GM21367 (cell line): ENCODE results near the gene JUN.
A peak's percentile ranks its signal among the peaks of the same experiment; 100 is the strongest.
"Not testable (repeated sequence)": the region's sequence is repeated elsewhere in the genome, so short reads cannot be mapped to it uniquely, and the experiment has no call there.

Experiments
- ATAC-seq: cut with Tn5 transposase; IDR thresholded peaks from one replicate; pipeline ENCODE4 v1.9.1; 2021; ENCODE audit not compliant: unreplicated experiment

Gene JUN

DNA sequence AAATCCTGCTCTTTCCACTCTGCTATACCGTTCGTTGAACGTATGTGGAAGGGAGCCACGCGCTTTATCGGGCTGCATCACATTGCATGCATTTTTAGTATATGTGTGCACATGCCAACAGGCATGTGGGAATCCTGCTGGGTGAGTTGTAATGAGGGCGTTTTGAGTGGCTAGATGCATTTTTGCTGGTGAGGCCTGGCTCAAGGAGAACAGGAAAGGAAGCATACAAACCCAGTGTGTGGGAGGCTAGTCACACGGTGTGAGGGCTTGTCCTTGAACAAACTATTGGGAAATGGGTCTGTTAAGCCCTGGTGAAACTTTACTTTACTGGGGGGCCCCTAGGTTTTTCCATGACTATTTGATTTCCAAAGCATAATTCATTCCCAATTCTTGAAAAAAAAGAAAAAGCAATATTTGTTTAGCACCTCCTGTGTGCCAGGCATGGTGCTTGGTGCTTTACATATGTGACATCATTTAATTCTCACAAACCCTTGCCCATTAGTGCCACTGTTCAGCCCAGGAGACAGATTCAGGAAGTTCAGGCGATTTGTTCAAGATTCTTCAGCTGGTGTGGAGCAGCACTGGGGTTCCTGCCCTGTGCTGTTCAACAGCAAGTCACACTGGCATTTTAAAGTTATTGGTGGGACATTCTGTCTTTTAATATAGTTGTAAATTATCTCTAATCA lies 25.6 kb upstream of the JUN start:
- no peak for ATAC-seq

DNA sequence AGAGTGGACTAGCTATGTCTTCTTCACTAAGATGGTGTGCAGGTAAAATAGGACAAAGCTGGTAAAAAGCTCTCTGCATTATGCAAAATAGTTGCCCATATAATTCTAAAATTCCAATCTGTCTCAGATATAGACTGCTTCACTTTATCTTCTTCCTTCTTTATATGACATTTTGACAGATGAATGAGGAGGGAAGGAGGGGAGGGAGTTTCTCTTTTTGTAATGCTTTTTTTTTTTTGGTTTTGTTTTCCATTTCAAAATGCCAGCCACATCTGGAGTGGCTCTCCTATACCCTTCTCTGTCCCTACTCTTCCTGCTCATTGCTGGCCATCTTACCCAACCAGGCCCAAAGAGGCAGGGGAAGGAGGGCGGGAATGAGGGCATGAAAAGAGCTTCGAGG lies 24.2 kb upstream of the JUN start:
- no peak for ATAC-seq

DNA sequence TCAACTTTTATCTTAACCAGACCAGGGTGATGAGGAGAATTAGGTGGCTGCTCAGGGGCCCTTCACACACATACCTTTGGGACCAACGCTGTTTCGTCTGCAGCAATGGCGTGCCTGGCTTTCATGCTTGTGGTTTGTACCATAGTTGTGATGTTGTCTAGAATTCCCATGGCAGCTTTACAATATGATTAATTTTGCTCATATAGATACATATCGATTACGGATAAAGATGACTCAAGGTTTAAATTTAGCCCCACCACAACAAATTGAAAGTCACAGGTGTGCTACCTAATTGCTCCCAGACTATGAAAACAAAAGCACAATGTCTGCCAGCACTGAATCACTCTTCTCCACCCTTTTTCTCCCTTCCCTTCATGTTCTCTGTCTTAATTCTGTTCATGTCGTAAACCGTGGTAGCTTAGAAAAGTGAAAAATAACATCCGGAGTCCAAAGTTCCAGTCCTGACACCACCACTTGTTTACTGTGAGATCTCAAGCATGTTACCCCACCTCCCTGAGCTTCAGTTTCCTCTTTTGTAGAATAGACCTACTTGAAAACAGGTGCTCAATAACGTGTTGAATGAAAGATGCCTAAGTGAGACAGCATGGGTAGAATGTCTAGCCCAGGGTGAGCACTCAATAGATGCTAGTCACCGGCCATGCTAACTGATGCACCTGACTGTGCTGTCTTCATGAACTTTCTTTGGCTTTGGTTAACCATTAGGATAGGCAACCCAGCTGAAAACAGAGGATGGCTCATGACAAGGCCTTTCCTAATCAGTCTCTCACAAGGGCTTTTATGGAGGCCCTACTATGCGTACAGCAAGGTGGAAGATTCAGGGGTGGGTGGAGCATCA lies 22.1 kb upstream of the JUN start:
- ATAC-seq, result peak; percentile 65

DNA sequence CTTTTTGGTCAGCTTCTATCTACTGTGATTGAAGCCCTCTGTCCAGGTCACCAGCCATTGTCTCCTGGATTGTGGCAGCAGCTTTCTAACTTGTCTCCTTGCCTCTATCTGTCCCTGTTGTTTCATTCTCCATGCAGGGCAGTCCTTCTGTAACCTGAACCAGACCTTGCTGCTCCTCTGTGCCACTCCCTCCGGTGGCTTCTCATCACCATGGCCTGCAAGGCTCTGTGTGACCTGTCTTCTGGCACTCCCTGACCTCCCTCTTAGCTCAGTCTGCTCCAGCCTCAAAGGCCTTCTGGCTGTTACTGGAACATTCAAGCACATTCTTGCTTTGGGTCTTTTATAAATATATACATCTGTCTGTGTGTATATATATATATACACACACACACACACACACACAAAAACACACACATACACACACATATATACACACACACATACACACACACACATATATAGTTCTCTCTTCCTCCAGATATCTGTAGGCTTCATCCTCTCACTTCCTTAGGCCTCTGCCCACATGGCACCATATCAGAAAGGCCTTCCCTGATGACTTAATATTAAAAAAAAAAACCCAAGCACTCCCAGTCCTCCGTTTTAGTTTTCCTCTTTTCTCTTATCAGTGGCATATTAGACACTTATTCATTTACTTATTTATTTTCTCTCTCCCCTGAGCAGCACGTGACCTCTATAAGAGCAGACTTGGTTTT lies 21.2 kb upstream of the JUN start:
- no peak for ATAC-seq

DNA sequence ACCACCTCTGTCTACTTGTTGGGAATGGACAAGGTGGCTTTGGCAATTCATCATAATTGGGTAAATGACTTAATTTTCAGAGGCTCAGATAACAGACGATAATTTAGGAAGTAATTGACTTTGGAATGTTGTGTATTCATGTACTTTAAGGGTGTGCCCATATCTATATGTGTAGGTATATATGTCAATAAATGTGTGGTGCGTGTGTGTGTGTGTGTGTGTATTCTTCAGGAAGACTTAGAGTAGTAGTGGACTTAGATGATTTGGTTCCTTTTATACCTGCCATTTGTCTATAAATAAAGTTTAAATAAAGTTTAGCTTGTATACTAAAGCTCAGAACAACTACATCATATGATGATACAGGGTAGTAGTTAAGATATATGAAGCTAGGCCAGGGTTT lies 20.0 kb upstream of the JUN start:
- ATAC-seq, result no peak

DNA sequence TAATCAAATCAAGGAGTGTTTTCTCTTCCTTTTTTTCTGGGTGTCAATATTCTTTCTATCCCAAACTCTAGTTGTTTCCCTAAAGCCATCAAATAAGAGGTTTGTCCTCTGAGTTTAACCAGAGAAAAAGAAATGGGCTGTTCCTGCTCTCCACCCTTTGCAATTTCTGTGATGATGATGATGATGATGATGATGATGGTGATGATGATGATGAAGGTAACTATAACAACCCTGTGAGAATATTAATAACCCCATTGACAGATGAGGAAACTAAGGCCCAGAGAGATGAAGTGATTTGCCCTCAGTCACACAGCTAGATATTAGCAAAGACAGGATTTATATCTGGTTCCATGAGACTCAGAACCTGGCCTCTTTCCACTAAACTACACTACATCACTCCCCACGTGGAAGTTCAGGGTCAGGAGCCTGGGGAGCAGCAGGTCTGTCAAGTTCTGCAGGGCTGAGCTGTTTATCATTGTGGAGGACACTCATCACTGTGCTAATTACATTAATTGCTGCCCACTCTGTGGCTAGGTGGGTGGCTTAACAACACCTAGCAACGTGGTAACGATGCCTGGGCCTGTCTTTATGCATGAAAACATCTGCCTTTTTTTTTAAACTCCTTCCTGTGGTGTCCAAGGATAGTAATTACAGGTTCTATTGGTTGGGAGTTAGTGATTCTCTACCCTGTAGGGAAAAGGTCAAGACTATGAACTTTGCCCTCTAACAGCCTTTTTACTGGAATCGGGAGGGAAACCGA lies 19.0 kb upstream of the JUN start:
- no peak for ATAC-seq

DNA sequence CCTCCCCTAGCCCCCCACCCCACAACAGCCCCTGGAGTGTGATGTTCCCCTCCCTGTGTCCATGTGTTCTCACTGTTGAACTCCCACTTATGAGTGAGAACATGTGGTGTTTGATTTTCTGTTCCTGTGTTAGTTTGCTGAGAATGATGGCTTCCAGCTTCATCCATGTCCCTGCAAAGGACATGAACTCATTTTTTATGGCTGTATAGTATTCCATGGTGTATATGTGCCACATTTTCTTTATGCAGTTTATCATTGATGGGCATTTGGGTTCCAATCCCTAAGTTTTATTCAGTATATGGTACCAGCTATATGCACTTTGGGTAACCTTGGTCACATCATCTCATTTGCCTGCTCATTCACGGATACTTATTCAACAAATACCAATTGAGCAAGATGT lies 17.4 kb upstream of the JUN start:
- ATAC-seq, result not testable (repeated sequence)

DNA sequence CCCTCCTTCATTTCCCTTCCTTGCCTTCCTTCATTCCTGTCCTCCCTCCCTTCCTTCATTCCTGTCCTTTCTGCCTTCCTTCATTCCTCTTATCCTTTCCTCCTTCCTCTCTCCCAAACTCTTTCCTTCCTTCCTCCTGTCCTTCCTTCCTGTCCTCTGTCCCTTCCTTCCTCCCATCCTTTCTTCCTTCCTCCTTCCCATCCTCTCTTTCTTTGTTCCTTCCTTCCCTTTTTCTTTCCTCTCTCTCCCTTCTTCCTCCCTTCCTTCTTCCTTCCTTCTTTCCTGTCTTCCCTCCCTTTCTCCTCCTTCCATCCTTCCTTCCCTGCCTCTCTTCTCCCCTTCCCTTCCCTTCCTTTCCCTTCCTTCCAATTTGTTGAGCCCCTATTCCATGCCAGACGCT lies 15.8 kb upstream of the JUN start:
- no peak for ATAC-seq

DNA sequence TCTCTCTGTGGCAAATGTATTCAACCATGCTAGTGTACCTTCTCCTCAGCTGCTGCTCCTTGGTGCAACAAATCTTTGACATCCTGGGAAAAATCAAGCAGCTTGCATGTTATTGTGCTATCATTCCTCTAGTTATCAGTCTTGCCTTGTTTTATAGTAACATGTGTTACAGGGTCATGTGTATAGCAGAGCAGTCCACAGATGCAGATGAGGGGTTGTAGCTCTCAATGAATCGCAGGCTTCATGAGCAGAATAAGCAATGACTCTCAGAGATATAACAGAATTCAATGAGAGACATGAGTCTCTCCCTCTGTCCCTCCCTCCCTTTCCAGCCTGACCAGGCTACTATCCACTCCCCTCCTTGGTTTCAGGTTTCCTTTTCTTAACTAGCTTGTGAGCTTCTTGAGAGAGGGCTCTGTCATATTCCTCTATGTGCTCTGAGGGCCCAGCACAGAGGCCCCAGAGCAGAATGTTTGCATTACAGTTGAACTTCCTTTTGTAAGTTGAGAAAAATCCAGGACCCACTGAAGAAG lies 15.1 kb upstream of the JUN start:
- ATAC-seq, result no peak

DNA sequence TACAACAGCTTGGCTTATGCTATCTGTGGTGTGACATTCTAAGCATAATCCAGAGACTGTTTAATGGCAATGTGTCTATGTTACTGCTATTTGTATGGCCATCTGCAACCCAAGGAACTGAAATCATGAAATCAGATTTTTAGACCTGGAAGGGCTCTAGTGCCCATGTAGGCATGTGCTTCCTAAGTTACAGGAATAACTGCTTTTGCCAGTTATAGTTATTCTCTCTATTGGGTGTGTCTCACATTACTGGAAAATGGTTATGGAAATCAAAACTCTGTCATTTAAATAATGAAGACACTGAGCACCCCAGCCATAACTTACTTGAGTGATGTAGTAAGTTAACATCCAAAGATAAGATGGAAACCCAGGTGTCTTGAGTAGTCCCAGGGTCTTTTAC lies 12.6 kb upstream of the JUN start:
- no peak for ATAC-seq

DNA sequence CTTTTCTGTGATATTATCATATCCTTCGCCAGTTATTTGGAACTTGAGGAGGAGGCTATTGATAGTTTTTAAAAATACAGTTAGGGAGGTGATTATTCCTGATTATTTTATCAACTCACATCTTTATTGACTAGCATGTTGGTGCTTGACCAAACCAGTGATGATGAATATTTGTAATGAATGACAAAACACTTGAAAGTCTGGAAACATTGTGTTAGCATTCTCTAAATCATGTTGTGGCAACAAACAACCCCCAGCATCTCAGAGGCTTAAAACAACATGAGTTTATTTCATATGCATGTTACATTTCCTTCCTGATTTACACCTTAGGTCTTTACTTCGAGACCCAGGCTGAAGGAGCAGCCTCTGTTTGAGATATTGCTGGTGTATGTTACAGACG lies 10.7 kb upstream of the JUN start:
- ATAC-seq, result no peak

DNA sequence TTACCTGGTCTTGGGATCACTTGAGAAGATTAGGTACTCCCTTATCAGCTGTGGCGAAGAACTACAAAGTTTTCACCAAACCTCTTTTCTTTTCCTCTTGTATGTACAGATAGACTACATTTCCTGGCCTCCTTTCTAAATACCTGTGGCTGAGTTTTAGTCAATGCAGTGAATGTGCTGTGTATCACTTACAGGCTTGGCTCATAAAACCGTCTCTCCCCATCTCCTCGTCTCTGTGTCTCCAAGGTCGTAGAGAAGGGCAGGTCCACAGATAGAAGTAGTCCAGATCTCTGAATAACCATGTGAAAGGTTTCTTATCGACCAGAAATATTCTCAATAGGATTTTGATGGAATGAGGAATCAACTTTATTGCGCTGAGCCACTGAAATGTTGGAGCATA lies 9.0 kb upstream of the JUN start:
- no peak for ATAC-seq

DNA sequence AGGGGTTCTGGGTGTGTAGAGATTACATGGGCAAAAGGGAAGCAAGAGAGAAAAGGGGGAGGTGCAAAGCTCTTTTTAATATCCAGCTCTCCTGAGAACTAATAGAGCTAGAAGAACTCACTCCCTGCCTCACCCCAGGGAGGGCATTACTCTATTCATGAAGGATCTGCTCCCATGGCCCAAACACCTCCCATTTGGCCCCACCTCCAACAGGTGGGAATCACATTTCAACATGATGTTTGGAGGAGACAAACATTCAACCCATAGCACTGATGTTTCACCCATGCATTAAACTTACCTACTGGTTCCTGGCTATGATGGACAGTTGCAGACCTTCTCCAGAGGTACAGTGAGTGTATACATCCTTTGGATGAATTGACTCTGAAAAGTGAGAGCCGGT lies 7.3 kb upstream of the JUN start:
- no peak for ATAC-seq

DNA sequence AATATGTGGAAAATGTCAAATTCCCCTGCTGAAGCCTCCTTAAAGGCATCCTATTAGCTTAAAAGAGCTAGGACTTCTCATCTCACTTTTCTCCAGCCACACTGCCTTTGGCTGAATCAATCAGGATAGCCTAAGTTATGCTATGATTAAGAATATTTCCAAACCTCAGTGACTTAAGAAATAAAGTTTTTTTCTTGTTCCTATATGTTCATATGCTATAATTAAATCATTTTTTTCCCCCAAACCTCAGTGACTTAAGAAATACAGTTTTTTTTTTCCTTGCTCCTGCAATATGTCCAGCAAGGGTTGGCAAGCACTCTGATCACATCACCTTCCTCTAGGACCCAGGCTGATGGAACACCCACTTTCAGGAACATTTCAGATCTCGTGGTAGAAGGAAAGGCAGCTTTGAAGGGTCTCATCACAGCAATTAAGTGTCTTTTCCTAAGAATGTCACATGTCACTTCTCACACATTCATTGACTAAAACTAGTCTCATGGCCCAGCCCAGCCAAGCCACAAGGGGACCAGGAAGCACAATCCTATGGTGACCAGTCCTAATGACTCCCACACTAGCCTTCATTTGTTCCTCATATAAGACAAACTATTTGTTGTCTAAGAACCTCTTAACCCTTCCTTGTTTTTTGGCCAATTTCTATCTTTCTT lies 6.3 kb upstream of the JUN start:
- ATAC-seq, result no peak

DNA sequence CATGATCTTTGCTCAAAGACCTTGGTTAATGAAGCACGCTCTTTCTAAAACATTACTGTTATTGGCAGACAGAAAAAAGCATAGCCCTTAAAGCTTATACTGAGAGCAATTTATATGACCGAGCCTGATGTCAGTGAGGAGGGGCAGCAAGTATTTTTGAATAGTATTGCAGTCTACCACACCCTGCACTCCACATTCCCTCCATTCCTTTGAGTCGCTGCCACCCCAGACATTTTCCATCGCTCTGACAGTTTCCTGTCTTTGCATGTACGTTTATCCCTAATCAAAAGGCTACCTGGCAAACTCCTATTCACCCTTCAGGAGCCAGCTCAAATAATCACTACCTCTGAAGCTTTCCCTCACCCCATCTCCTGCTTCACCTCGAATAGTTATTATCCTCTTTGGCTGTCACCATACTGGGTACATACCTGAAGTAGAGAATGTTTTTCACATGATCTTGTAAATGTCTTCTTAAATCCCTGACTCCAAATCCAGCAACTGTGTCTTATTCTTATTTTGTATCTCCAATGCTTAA lies 5.5 kb upstream of the JUN start:
- no peak for ATAC-seq

DNA sequence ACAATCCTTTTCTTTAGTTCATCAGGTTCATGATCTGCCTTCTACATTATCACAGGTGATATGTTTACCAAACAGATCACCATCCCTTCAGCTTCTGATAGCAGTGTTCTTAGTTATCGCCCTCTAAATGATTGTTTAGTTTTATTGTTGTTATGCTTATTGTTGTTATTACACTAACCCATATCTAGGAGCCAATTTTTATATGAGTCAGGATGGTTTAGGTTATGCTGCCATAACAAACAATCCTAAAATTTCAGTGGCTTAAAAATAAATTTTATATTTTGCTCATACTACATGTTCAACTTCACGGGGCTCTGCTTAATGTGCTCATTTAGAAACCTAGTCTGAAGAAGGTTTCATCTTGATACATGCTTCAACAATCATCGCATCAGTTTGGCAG lies 4.4 kb upstream of the JUN start:
- no peak for ATAC-seq

DNA sequence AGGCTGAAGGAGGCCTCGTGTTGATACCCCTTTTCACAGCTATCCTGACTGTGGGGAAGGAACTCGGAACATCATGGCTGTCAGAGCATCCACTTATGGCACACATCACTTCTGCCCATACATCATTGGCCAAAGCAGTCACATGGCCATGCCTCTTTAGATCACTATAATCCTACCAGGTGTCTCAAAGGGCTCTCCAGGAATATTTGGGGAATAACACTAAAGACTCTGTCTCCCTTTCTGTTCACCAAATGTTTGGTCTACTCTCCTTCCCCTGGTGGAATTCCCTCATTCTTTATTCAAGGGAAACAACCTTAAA lies 3.0 kb upstream of the JUN start:
- no peak for ATAC-seq

DNA sequence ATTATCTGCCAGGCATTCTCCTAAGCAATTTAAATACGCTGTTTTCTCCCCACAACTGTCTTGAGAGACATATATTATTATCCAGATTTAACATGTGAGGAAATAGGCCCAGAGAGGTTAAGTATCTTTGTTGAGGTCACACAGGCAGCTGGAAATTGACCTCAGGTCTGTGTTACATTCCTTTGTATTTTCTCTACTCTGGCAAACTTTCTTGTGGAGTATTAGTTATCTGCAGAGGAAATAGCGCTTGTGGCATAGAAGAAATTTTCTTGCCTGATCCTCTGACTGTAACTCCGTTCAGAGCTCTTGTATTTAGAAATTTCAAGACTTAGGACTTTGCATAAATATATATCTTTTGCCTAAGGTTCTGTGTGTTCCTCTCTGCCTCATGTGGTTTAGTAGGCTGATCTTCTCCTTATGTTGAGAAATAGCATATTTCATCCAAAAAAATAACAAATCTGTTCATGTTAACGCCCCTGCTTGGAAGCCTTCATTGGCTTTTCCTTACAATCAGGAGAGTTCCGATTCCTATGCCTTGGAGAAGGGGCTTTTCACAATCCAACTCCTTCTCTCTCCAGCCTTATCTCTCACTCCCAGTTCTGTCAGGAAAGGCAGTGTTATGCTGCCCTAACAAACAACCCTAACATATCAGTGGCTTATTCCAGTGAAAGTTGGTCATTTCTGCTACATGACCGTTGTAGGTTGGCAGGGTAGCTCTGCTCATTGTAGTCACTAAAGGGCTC lies 2.5 kb upstream of the JUN start:
- ATAC-seq, result no peak

DNA sequence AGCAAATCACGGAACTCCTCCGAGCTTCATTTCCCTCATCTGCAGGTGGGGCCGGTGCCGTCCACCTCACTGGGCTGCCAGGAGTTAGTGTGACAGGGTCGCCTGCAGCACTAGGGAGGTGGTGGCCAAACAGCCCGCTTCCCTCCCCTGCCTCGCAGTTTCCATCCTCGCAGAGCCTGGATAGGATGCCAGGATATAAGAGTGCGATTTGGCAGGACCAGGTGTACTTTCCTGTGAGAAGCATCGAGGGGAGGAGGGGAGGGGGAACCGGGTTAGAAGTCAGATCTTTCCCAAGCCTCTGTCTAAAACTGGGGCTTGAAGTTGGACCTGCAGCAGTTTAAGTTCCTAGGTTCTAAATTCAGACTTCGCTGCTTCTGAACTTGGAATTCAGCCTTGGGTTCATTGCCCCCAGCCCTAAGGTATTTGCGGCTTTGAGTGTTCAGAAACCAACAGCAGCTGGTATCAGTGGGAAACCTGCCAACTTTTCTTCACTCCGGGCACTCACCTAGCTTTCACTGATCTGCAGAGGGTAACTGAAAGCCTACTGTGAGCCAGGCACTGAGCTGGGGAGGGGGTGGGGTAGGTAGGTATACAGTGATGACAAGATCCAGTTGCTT lies 1.7 kb upstream of the JUN start:
- ATAC-seq, result no peak
